GM23338 (cell line): ENCODE data around the gene CDHR3. TPM values are rescaled to one million over a fixed set of nuclear protein-coding genes. Genes with fewer than 3 reads are reported as not detected.

Experiments used
- ATAC-seq: fragments of 200-7000 bp; cut with Tn5 transposase; 3 replicates; pipeline ENCODE4 v1.9.1; 2020
- DNase-seq: peaks from one replicate; pipeline ENCODE4 v3.0.0-alpha.2; 2015; ENCODE audit warnings: low spot score
- H2AFZ ChIP-seq: fragments of 200-600 bp; sonication (generic); 2 replicates; pipeline ENCODE4 v1.8.0; 2016; ENCODE audit warnings: antibody characterized with exemption, mild to moderate bottlenecking, moderate library complexity
- H3F3A ChIP-seq: fragments of 200-600 bp; sonication (generic); replicated peaks from 2 replicates; pipeline ENCODE4 v1.8.0; 2017; ENCODE audit warnings: antibody characterized with exemption, mixed run types, low read depth
- H3K27ac ChIP-seq: fragments of 200-600 bp; sonication (generic); 2 replicates; pipeline ENCODE4 v1.6.1; 2016; ENCODE audit warnings: low read depth
- H3K27me3 ChIP-seq: fragments of 200-600 bp; sonication (generic); 2 replicates; pipeline ENCODE4 v1.8.0; 2016; ENCODE audit warnings: mild to moderate bottlenecking, mixed run types, moderate library complexity; ENCODE audit not compliant: insufficient read depth
- H3K36me3 ChIP-seq: fragments of 200-600 bp; sonication (generic); 2 replicates; pipeline ENCODE4 v1.8.0; 2016; ENCODE audit warnings: mild to moderate bottlenecking; ENCODE audit not compliant: insufficient read depth
- H3K4me1 ChIP-seq: fragments of 200-600 bp; sonication (generic); 2 replicates; pipeline ENCODE4 v1.8.0; 2016; ENCODE audit warnings: mild to moderate bottlenecking, moderate library complexity; ENCODE audit not compliant: insufficient read depth
- H3K4me2 ChIP-seq: fragments of 200-600 bp; sonication (generic); 2 replicates; pipeline ENCODE4 v1.7.1; 2017; ENCODE audit warnings: mixed run types
- H3K4me3 ChIP-seq: fragments of 200-600 bp; sonication (generic); 2 replicates; pipeline ENCODE4 v1.6.1; 2016; ENCODE audit warnings: mixed run types
- H3K79me2 ChIP-seq: fragments of 200-600 bp; sonication (generic); replicated peaks from 2 replicates; pipeline ENCODE4 v1.8.0; 2017; ENCODE audit warnings: mild to moderate bottlenecking; ENCODE audit not compliant: insufficient read depth
- H3K9me2 ChIP-seq: fragments of 200-600 bp; sonication (generic); 2 replicates; pipeline ENCODE4 v1.8.0; 2017; ENCODE audit not compliant: insufficient read depth
- H4K20me1 ChIP-seq: fragments of 200-600 bp; sonication (generic); replicated peaks from 2 replicates; pipeline ENCODE4 v1.8.0; 2017; ENCODE audit warnings: mild to moderate bottlenecking; ENCODE audit not compliant: insufficient read depth
- H3K27ac Mint-ChIP-seq: 2 replicates; pipeline ENCODE4 v1.8.0; 2020; ENCODE audit warnings: inconsistent platforms, mild to moderate bottlenecking, moderate library complexity, mixed read lengths
- H3K27me3 Mint-ChIP-seq: 3 replicates; pipeline ENCODE4 v1.8.0; 2022; ENCODE audit warnings: low read depth, mild to moderate bottlenecking, moderate library complexity, mixed read lengths, inconsistent platforms; ENCODE audit not compliant: insufficient read depth, poor library complexity
- H3K36me3 Mint-ChIP-seq: 3 replicates; pipeline ENCODE4 v1.8.0; 2021; ENCODE audit warnings: low read depth, mild to moderate bottlenecking, inconsistent platforms, moderate library complexity, mixed read lengths
- H3K4me1 Mint-ChIP-seq: 3 replicates; pipeline ENCODE4 v1.8.0; 2020; ENCODE audit warnings: mild to moderate bottlenecking, inconsistent platforms, mixed read lengths
- H3K4me3 Mint-ChIP-seq: 3 replicates; pipeline ENCODE4 v1.8.0; 2021; ENCODE audit warnings: moderate library complexity, mild to moderate bottlenecking, inconsistent platforms, mixed read lengths
- H3K9me3 Mint-ChIP-seq: 3 replicates; pipeline ENCODE4 v1.8.0; 2020; ENCODE audit warnings: moderate library complexity, mild to moderate bottlenecking, inconsistent platforms, mixed read lengths
- CREB1 ChIP-seq: fragments of 250-450 bp; sonication (Bioruptor Pico); IDR thresholded peaks from 2 replicates; pipeline ENCODE4 v1.5.0; 2020; ENCODE audit warnings: low read depth, mild to moderate bottlenecking, moderate library complexity
- CTCF ChIP-seq, 2 experiments: fragments of 200-600 bp in 1 of 2; sonication (generic) in 1 of 2; conservative IDR thresholded peaks; 2 replicates each; pipeline versions ENCODE4 v1.5.1 to v1.6.1; 2016 to 2017; ENCODE audit warnings: antibody characterized with exemption in 2 of 2, low read depth in 2 of 2, mild to moderate bottlenecking in 2 of 2, moderate library complexity in 1 of 2
- EZH2 ChIP-seq: fragments of 200-600 bp; sonication (generic); IDR thresholded peaks from one replicate; pipeline ENCODE4 v1.8.0; 2017; ENCODE audit warnings: antibody characterized with exemption, mild to moderate bottlenecking, low read depth; ENCODE audit not compliant: unreplicated experiment
- EZH2phosphoT487 ChIP-seq: fragments of 200-600 bp; sonication (generic); IDR thresholded peaks from one replicate; pipeline ENCODE4 v1.8.1; 2018; ENCODE audit warnings: antibody characterized with exemption; ENCODE audit not compliant: unreplicated experiment
- POLR2AphosphoS5 ChIP-seq: IDR thresholded peaks from 2 replicates; pipeline ENCODE4 v1.6.1; 2016; ENCODE audit warnings: antibody characterized with exemption, low read depth
- ZNF462 ChIP-seq: fragments of 250-450 bp; sonication (Bioruptor Pico); IDR thresholded peaks from 2 replicates; pipeline ENCODE4 v1.5.0; 2020; ENCODE audit warnings: mild to moderate bottlenecking, moderate library complexity
- polyA plus RNA-seq: library from polyadenylated mRNA; unstranded; fragments of >200 nt; fragmentation: Nextera tagmentation; extraction: Ambion mirVana; gene quantifications from 2 replicates; pipeline ENCODE4 v1.2.1, GENCODE V29; 2016
- total RNA-seq: library from RNA; depleted of rRNA; stranded (reverse); fragments of >200 nt; shearing (Covaris generic); gene quantifications from 2 replicates; pipeline ENCODE4 v1.2.3, GENCODE V29; 2014

CDHR3 gene
- total and polyA plus RNA-seq, 2 experiments from 2014 or later: 5.1 to 12.2 TPM

- no peak for TF ChIP-seq ZNF462 (CRISPR knock-in tag)
- no peak for TF ChIP-seq EZH2
- TF ChIP-seq POLR2AphosphoS5: no peak
Measured at GRCh38 chr7:106054971-106055532, 92.0 kb downstream of the CDHR3 start (continued).

- Mint-ChIP-seq H3K4me3 (no peak overlapping the region), H3K36me3 (peaks cover 9% of the 10 kb centered on the region)
- peak overlapping the region; percentile 96 for H2AFZ ChIP-seq
Measured at GRCh38 chr7:106056513-106057203, 93.6 kb downstream of the CDHR3 start.

More at GRCh38 chr7:106056513-106057203, 93.6 kb downstream of the CDHR3 start:
- no peak overlapping the region for H3K4me3 ChIP-seq
- no peaks in the 10 kb centered on the region for H3K79me2 ChIP-seq
- H3K27ac Mint-ChIP-seq: no peak overlapping the region
- no peaks in the 10 kb centered on the region for H4K20me1 ChIP-seq
- H3K4me1 Mint-ChIP-seq: peaks cover 16% of the 10 kb centered on the region
- H3K27ac ChIP-seq: no peak overlapping the region
- no peaks in the 10 kb centered on the region for H3F3A ChIP-seq
- TF ChIP-seq EZH2phosphoT487 (no peak), CTCF (conservative IDR thresholded peaks at IDR 0.05; ENCODE audit: low read depth in 2 of 2) (peak; percentile 69 to 98), CREB1 (CRISPR knock-in tag) (no peak), ZNF462 (CRISPR knock-in tag) (peak; percentile 79)
- DNase-seq (peak; percentile 81), ATAC-seq (peak; percentile 95)
- peaks cover 12% of the 10 kb centered on the region; the same call in 1 of the 2 replicates for H3K4me1 ChIP-seq
- H3K36me3 ChIP-seq: no peaks in the 10 kb centered on the region
- peaks cover 2% of the 10 kb centered on the region; the same call in 1 of the 2 replicates for H3K9me2 ChIP-seq
- H3K9me3 Mint-ChIP-seq: peaks cover 19% of the 10 kb centered on the region
- H3K27me3 ChIP-seq: no peaks in the 10 kb centered on the region
- H3K4me2 ChIP-seq: no peak overlapping the region
- peaks cover 8% of the 10 kb centered on the region for H3K27me3 Mint-ChIP-seq
